HUES64 (cell line): Measurements from ENCODE around the gene TIFAB.

ENCODE experiments used
- H3K27ac ChIP-seq: 2 replicates; pipeline ENCODE4 v1.7.0; 2013; ENCODE audit warnings: low read depth, low read length, inconsistent platforms
- H3K27me3 ChIP-seq: 2 replicates; pipeline ENCODE4 v1.6.1; 2013; ENCODE audit warnings: mild to moderate bottlenecking, low read length; ENCODE audit not compliant: insufficient read depth
- H3K36me3 ChIP-seq: 2 replicates; pipeline ENCODE4 v1.6.1; 2013; ENCODE audit warnings: mild to moderate bottlenecking, low read length; ENCODE audit not compliant: insufficient read depth
- H3K4me1 ChIP-seq: 2 replicates; pipeline ENCODE4 v1.6.1; 2013; ENCODE audit warnings: mild to moderate bottlenecking, low read length, moderate library complexity; ENCODE audit not compliant: insufficient read depth
- H3K4me3 ChIP-seq: 2 replicates; pipeline ENCODE4 v1.5.1; 2013; ENCODE audit warnings: mild to moderate bottlenecking, low read length, moderate library complexity
- H3K9ac ChIP-seq: 2 replicates; pipeline ENCODE4 v1.6.1; 2013; ENCODE audit warnings: mild to moderate bottlenecking, low read depth, low read length
- H3K9me3 ChIP-seq: 2 replicates; pipeline ENCODE4 v1.6.1; 2013; ENCODE audit warnings: low read depth, low read length; ENCODE audit not compliant: insufficient read depth
- whole genome bisulfite sequencing: fragments of 150-250, 120-280 bp; methylation state at CpG from one replicate; pipeline ENCODE4 v1.1.7; 2013; ENCODE audit warnings: missing lambda C conversion rate; 5-methylcytosine and 5-hydroxymethylcytosine counted together

Gene TIFAB

GRCh38 chr5:135432113-135432512 lies 20.0 kb downstream of the TIFAB start:
- Histone ChIP-seq H3K27me3 (no peaks in the 10 kb centered on the region; the same call in 1 of the 2 replicates), H3K9me3 (peaks cover 9% of the 10 kb centered on the region; the same call in 1 of the 2 replicates), H3K4me3 (no peak overlapping the region), H3K27ac (no peak overlapping the region), H3K36me3 (no peaks in the 10 kb centered on the region), H3K9ac (no peak overlapping the region), H3K4me1 (no peaks in the 10 kb centered on the region)
- 86% methylated on average over 4 of the region's 4 CpGs for WGBS

- Histone ChIP-seq H3K27ac (no peak overlapping the region), H3K4me3 (no peak overlapping the region), H3K36me3 (no peaks in the 10 kb centered on the region), H3K9me3 (peaks cover 9% of the 10 kb centered on the region; the same call in 1 of the 2 replicates), H3K9ac (no peak overlapping the region), H3K27me3 (no peaks in the 10 kb centered on the region; the same call in 1 of the 2 replicates), H3K4me1 (no peaks in the 10 kb centered on the region)
- WGBS: 93% methylated on average over 7 of the region's 7 CpGs
These were observed 22.1 kb downstream of the TIFAB start for GRCh38 chr5:135430135-135430437.

- H3K4me3 ChIP-seq: no peak overlapping the region
These were observed 22.6 kb downstream of the TIFAB start for GRCh38 chr5:135429301-135430134.

GRCh38 chr5:135428586-135428985 lies 23.6 kb downstream of the TIFAB start:
- Histone ChIP-seq H3K27ac (no peak overlapping the region), H3K9ac (no peak overlapping the region), H3K9me3 (peaks cover 9% of the 10 kb centered on the region; the same call in 1 of the 2 replicates), H3K4me1 (no peaks in the 10 kb centered on the region), H3K27me3 (no peaks in the 10 kb centered on the region), H3K36me3 (no peaks in the 10 kb centered on the region), H3K4me3 (no peak overlapping the region)
- WGBS: 96% methylated on average over 1 of the region's 1 CpG

More at GRCh38 chr5:135429301-135430134, 22.6 kb downstream of the TIFAB start:
- no peak overlapping the region for H3K9ac ChIP-seq
- peaks cover 9% of the 10 kb centered on the region; the same call in 1 of the 2 replicates for H3K9me3 ChIP-seq
- H3K27me3 ChIP-seq: no peaks in the 10 kb centered on the region
- no peaks in the 10 kb centered on the region for H3K4me1 ChIP-seq
- H3K36me3 ChIP-seq: no peaks in the 10 kb centered on the region
- H3K27ac ChIP-seq: no peak overlapping the region
- 86% methylated on average over 12 of the region's 12 CpGs for WGBS

GRCh38 chr5:135426102-135427082 lies 25.8 kb downstream of the TIFAB start:
- Histone ChIP-seq H3K9me3 (peaks cover 9% of the 10 kb centered on the region; the same call in 1 of the 2 replicates), H3K27me3 (peaks cover 3% of the 10 kb centered on the region; the same call in 1 of the 2 replicates), H3K4me1 (no peaks in the 10 kb centered on the region), H3K9ac (no peak overlapping the region), H3K36me3 (no peaks in the 10 kb centered on the region), H3K4me3 (no peak overlapping the region), H3K27ac (no peak overlapping the region)
- 55% methylated on average over 7 of the region's 7 CpGs for WGBS

- Histone ChIP-seq H3K9me3 (peaks cover 9% of the 10 kb centered on the region; the same call in 1 of the 2 replicates), H3K27ac (no peak overlapping the region), H3K4me3 (no peak overlapping the region), H3K9ac (no peak overlapping the region), H3K4me1 (no peaks in the 10 kb centered on the region), H3K27me3 (peaks cover 10% of the 10 kb centered on the region), H3K36me3 (no peaks in the 10 kb centered on the region)
- WGBS: 42% methylated on average over 2 of the region's 2 CpGs
These were observed 26.5 kb downstream of the TIFAB start for GRCh38 chr5:135425641-135426040.

- Histone ChIP-seq H3K4me1 (no peaks in the 10 kb centered on the region), H3K9me3 (peaks cover 5% of the 10 kb centered on the region; the same call in 1 of the 2 replicates), H3K36me3 (no peaks in the 10 kb centered on the region), H3K27me3 (peaks cover 21% of the 10 kb centered on the region), H3K27ac (no peak overlapping the region), H3K4me3 (no peak overlapping the region), H3K9ac (no peak overlapping the region)
- WGBS: 94% methylated on average over 1 of the region's 1 CpG
These were observed 28.3 kb downstream of the TIFAB start for GRCh38 chr5:135423846-135424168.

GRCh38 chr5:135423146-135423845 lies 28.9 kb downstream of the TIFAB start:
- Histone ChIP-seq H3K36me3 (no peaks in the 10 kb centered on the region), H3K4me3 (no peak overlapping the region), H3K4me1 (no peaks in the 10 kb centered on the region), H3K27me3 (peaks cover 26% of the 10 kb centered on the region), H3K9ac (no peak overlapping the region), H3K9me3 (no peaks in the 10 kb centered on the region), H3K27ac (no peak overlapping the region)
- WGBS: 92% methylated on average over 7 of the region's 7 CpGs

- H3K9ac ChIP-seq: no peak overlapping the region
- no peak overlapping the region for H3K4me3 ChIP-seq
- no peaks in the 10 kb centered on the region for H3K36me3 ChIP-seq
- H3K4me1 ChIP-seq: no peaks in the 10 kb centered on the region
- H3K27me3 ChIP-seq: peaks cover 30% of the 10 kb centered on the region
- no peak overlapping the region for H3K27ac ChIP-seq
- H3K9me3 ChIP-seq: no peaks in the 10 kb centered on the region
These were observed 29.7 kb downstream of the TIFAB start for GRCh38 chr5:135422419-135422818.

- Histone ChIP-seq H3K9ac (no peak overlapping the region), H3K27me3 (peaks cover 45% of the 10 kb centered on the region), H3K9me3 (no peaks in the 10 kb centered on the region), H3K4me1 (no peaks in the 10 kb centered on the region), H3K27ac (no peak overlapping the region), H3K4me3 (no peak overlapping the region), H3K36me3 (no peaks in the 10 kb centered on the region)
These were observed 35.1 kb downstream of the TIFAB start for GRCh38 chr5:135417083-135417482.
